Adipocyte (in vitro differentiated cells): ENCODE measurements around the gene ADSL.
"Not testable (repeated sequence)": the region's sequence is repeated elsewhere in the genome, so short reads cannot be mapped to it uniquely, and the experiment has no call there.

Source experiments
- DNase-seq: peaks from one replicate; pipeline ENCODE4 v3.0.0-alpha.2; 2015; ENCODE audit warnings: low read depth
- H3K27me3 ChIP-seq: replicated peaks from 2 replicates; pipeline ENCODE4 v1.7.0; 2013; ENCODE audit warnings: mild to moderate bottlenecking, low read length, moderate library complexity; ENCODE audit not compliant: control insufficient read depth, insufficient read depth
- H3K36me3 ChIP-seq: 2 replicates; pipeline ENCODE4 v1.7.0; 2013; ENCODE audit warnings: low read length, mild to moderate bottlenecking, moderate library complexity; ENCODE audit not compliant: control insufficient read depth, insufficient read depth, severe bottlenecking
- H3K4me1 ChIP-seq: 2 replicates; pipeline ENCODE4 v1.7.0; 2013; ENCODE audit warnings: mild to moderate bottlenecking, low read length, moderate library complexity; ENCODE audit not compliant: control insufficient read depth, insufficient read depth
- H3K4me3 ChIP-seq: 2 replicates; pipeline ENCODE4 v1.7.0; 2013; ENCODE audit warnings: mild to moderate bottlenecking, low read length, moderate library complexity
- H3K9ac ChIP-seq: 2 replicates; pipeline ENCODE4 v1.7.0; 2013; ENCODE audit warnings: mild to moderate bottlenecking, low read length, moderate library complexity
- H3K9me3 ChIP-seq: 2 replicates; pipeline ENCODE4 v1.7.0; 2013; ENCODE audit warnings: mild to moderate bottlenecking, low read length, moderate library complexity; ENCODE audit not compliant: control insufficient read depth

Gene ADSL

DNA sequence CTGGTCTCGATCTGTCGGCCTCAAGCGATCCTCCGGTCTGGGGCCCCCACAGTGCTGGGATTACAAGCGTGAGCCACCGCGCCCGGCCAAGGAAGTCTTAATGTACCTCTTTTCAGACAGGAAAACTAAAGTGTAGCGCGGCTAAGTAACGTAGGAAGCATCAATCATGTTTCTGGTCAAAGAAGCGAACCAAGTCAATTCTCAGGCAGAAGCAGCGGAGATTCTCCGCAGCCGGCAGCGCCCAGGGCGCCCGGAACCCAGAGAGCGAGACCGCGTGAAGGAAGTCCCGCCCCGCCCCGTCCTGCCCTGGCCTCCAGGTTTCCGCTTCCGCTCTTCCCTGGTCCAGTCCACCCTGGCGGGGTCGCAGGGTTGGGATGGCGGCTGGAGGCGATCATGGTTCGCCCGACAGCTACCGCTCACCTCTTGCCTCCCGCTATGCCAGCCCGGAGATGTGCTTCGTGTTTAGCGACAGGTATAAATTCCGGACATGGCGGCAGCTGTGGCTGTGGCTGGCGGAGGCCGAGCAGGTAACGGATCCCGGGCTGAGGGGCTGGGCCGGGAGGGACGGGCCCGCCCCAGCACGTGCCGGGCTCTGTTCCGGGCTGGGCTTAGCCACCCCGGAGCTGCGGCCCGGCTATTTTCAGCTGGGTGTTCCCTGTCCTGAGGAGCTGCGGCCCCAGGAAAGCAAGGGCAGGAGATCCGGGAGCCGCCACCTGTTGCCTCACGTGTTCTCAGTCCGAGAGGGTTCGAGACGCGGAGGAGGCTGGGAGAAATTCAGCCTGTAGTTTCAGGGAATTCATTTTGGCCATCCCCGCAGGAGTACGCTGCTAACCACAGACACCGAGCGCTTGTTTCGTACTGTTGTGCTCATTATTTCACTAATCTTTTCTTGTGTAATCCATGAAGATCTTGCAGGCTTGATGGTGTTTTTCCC is at the start of gene ADSL:
ADSL (plus strand) TSS at position 316 of the 934 bp plus-strand sequence; CDS start at position 375, 59 bp downstream.
- peak; percentile 97 for DNase-seq
- peak within 1 kb of the TSS; percentile 93 for H3K9ac ChIP-seq
- H3K4me3 ChIP-seq = peak within 1 kb of the TSS; percentile 89
- H3K36me3 ChIP-seq = peaks cover 19% of the 10 kb centered on the region
- H3K4me1 ChIP-seq = peaks cover 20% of the 10 kb centered on the region
- H3K9me3 ChIP-seq = no peaks in the 10 kb centered on the region
- no peaks in the 10 kb centered on the region for H3K27me3 ChIP-seq

DNA sequence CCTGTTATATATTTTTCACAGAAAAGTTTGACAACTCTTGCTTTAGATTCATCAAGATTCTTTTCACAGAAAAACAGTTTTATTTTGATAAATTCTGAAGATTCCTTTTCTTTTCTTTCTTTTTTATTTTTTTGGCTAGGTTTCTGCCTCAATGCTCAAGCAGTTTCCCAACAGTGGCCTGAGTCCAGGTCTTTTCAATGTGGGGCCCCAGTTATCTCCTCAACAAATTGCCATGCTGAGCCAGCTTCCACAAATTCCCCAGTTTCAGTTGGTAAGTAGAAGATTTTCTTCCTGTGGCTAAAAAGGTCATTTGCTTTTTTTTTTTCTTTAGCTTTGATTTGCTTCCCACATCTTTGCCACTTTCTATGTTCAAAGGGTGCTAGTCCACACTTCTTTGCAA is 46.0 kb upstream of the ADSL start:
- peaks cover 36% of the 10 kb centered on the region for H3K36me3 ChIP-seq
- peaks cover 20% of the 10 kb centered on the region for H3K4me1 ChIP-seq
- DNase-seq = no peak
- H3K9me3 ChIP-seq = peaks cover 4% of the 10 kb centered on the region
- H3K4me3 ChIP-seq = peak overlapping the region; percentile 16
- no peak overlapping the region for H3K9ac ChIP-seq
- no peaks in the 10 kb centered on the region for H3K27me3 ChIP-seq

DNA sequence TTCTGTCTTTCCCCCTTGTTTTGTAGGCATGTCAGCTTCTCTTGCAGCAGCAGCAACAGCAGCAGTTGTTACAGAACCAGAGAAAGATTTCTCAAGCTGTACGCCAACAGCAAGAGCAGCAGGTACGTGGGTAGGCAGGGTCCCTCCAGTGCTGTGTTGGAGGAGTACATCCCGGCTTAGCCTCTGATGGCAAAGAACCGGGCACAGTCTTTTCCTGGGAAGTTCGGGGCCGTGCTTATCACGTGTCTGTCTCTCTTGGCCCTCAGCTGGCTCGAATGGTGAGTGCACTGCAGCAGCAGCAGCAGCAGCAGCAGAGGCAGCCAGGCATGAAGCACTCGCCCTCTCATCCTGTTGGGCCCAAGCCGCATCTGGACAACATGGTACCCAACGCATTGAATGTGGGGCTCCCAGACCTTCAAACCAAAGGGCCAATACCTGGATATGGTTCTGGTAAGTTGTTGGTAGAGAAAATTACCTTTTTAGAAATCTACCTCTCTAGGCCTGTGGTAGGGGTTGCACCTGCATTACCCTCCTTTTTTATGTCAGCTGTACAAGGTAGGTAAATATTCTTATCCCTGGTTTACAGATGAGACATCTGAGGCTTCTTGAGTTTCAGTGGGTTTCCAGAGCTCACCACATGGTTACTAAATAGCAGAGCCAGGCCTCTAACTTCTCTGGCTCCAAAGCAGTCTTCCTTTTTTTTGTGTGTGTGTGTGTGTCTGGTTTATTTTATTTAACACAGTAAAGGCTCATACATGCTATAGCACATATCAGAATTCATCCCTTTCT is 45.2 kb upstream of the ADSL start:
- Histone ChIP-seq H3K4me1 (peaks cover 20% of the 10 kb centered on the region), H3K27me3 (no peaks in the 10 kb centered on the region), H3K4me3 (peak overlapping the region; percentile 16), H3K36me3 (peaks cover 33% of the 10 kb centered on the region), H3K9ac (no peak overlapping the region), H3K9me3 (peaks cover 4% of the 10 kb centered on the region)
- DNase-seq = no peak

DNA sequence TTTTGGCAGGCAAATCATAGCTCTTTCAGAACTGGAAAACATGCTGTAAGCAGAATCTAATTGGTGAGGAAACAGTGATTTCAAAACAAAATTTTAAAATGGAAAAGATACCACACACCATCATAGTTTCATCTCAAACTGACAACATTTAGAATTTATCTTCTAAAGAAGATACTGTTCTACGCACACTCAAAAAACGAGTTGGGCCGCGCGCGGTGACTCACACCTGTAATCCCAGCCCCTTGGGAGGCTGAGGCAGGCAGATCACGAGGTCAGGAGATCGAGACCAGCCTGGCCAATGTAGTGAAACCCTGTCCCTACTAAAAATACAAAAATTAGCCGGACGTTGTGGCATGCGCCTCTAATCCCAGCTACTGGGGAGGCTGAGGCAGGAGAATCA is 44.2 kb upstream of the ADSL start:
- Histone ChIP-seq H3K36me3 (peaks cover 36% of the 10 kb centered on the region), H3K4me3 (no peak overlapping the region)

DNA sequence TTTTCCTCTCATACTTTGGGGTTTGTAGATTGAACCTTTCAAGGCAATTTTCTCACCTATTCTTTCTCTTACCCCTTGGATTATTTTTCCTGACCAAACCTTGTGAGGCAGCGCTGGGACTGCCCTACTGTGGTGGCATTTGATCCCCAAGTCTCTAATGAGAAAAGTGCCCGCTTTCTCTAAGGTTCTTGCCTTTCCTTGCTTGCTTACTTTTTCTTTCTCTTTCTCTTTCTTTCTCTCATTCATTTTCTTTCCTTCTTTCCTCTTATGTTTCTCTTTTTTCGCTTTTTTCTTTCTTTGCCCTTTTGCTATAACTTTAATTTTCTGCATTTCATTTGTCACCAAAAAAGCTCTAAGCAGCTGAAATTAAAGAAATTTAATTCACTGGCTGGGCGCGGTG is 40.7 kb upstream of the ADSL start:
- Histone ChIP-seq H3K9me3 (peaks cover 1% of the 10 kb centered on the region), H3K9ac (no peak overlapping the region)
- no peak for DNase-seq

More for the DNA sequence above, 44.2 kb upstream of the ADSL start:
- no peak for DNase-seq
- H3K27me3 ChIP-seq = no peaks in the 10 kb centered on the region
- H3K4me1 ChIP-seq = peaks cover 20% of the 10 kb centered on the region
- peaks cover 4% of the 10 kb centered on the region for H3K9me3 ChIP-seq
- no peak overlapping the region for H3K9ac ChIP-seq

DNA sequence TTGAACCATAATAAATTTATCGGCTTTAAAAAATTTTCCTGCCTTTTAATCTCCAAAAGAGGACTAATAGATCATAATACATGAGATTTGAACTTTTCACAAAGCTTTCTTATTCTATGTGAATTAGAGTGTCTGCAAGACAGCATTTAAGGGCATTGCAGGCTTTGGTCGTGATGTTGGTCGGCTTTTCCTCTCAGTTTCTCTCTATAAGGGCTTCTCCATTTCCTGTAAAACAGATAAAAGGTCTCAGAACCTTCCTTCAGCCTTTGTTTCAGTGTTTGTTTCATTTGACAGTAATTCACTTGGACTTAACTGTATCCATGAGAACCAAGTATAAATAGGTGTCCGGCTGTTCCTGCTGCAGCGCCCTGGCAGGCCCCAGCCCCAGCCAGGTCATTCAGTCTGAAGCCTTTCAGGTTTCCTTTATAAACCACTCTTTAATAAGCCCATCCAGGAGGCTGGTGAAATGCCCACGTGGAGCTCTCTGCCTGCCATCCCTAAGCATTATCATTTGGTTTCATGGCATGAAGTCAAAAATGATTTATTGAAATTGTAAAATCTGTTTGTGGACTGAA is 37.2 kb upstream of the ADSL start:
- H3K4me1 ChIP-seq = peaks cover 27% of the 10 kb centered on the region
- no peaks in the 10 kb centered on the region for H3K9me3 ChIP-seq
- H3K36me3 ChIP-seq = peaks cover 48% of the 10 kb centered on the region
- H3K9ac ChIP-seq = no peak overlapping the region
- H3K27me3 ChIP-seq = no peaks in the 10 kb centered on the region
- DNase-seq = no peak
- H3K4me3 ChIP-seq = no peak overlapping the region

More for the DNA sequence above, 40.7 kb upstream of the ADSL start:
- H3K4me1 ChIP-seq = peaks cover 20% of the 10 kb centered on the region
- H3K27me3 ChIP-seq = no peaks in the 10 kb centered on the region
- H3K4me3 ChIP-seq = no peak overlapping the region
- H3K36me3 ChIP-seq = peaks cover 54% of the 10 kb centered on the region

DNA sequence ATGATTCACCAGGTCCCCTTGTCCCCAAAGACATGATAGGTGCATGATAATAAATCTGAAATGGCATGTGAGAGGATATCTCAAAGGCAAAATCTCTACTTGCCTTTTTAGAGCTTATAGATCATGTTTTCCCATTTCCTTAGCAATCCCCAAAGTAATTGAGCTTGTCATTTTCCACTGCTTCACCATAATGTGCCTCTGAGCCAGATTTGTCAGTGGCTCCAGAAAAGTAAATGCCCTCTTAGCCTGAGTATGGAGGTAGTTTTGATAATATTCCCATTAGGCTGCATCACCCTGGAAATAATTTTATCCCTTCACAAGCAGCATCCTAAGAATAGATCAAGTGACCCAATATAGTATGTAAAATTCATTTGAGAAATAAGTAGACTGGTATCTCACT is 36.7 kb upstream of the ADSL start:
- Histone ChIP-seq H3K36me3 (peaks cover 53% of the 10 kb centered on the region), H3K27me3 (no peaks in the 10 kb centered on the region), H3K9ac (no peak overlapping the region), H3K4me3 (no peak overlapping the region), H3K9me3 (no peaks in the 10 kb centered on the region), H3K4me1 (peaks cover 31% of the 10 kb centered on the region)
- DNase-seq = no peak

DNA sequence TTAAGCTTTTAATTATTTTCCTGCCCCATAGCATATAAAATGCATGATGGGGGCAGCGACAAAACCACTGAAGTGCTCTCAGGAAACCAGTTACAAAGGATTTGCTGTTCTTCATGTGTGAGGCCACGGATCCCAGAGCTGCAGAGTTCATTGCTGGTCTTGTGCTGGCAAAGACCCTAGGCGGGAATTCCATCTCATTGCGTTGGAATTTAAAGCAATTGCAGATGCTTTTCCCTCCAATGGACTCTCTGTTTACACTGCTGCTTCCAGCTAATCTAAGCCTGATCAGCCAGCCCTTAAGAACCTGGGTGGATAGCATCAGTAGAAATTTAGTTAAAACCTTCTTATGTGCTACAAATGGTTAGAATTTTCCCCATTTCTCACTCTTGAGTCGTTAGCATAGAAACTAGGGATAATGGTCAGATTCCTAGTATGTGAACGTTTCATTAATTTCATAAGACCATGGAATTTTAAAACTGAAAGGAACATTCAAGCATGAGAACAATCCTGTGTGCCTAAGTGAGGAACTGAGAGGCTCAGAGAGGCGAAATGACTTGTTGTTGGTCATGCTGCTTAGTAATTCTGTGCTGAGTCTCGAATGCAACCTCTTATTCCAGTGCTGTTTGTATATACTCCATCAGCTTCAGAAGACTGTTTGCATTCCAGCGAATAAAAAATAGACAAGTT is 36.1 kb upstream of the ADSL start:
- H3K9ac ChIP-seq = peak overlapping the region; percentile 58
- peak; percentile 89 for DNase-seq
- H3K4me3 ChIP-seq = peak overlapping the region; percentile 61
- no peaks in the 10 kb centered on the region for H3K27me3 ChIP-seq
- H3K9me3 ChIP-seq = no peaks in the 10 kb centered on the region
- H3K36me3 ChIP-seq = peaks cover 59% of the 10 kb centered on the region
- peaks cover 31% of the 10 kb centered on the region for H3K4me1 ChIP-seq

DNA sequence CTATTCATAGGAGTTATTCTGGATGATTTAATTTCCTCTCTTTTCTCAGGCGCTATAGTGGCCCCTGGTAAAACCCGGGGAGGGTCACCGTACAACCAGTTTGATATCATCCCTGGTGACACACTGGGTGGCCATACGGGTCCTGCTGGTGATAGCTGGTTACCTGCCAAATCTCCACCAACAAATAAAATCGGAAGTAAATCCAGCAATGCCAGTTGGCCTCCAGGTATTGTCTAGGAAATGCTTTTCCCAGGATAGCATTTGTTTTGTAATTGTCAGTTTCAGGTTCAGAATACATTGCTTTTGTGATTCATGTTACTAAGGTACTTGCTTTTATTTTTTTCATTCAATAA is 35.6 kb upstream of the ADSL start:
- no peak for DNase-seq
- Histone ChIP-seq H3K4me3 (peak overlapping the region; percentile 61), H3K9me3 (no peaks in the 10 kb centered on the region), H3K4me1 (peaks cover 31% of the 10 kb centered on the region), H3K27me3 (no peaks in the 10 kb centered on the region), H3K36me3 (peaks cover 65% of the 10 kb centered on the region), H3K9ac (peak overlapping the region; percentile 58)

DNA sequence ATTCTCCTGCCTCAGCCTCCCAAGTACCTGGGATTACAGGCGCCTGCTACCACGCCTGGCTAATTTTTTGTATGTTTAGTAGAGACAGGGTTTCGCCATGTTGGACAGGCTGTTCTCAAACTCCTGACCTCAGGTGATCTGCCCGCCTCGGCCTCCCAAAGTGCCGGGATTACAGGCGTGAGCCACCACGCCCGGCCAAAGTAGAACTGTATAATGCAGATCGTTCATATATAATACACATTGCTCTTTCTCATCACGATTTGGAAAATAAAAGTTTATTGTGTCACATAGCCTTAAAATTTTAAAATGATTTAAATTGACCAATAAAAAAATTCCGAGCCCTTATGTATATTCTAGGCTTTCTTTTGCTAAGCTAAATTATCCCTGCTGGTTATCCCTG is 34.7 kb upstream of the ADSL start:
- H3K4me3 ChIP-seq, DNase-seq, H3K9me3 ChIP-seq, H3K27me3 ChIP-seq, H3K9ac ChIP-seq: not testable (repeated sequence)
- H3K36me3 ChIP-seq = peaks cover 74% of the 10 kb centered on the region
- peaks cover 31% of the 10 kb centered on the region for H3K4me1 ChIP-seq
